GM21360 (cell line): ENCODE results near the gene SOAT2.

Experiments used
- ATAC-seq: cut with Tn5 transposase; IDR thresholded peaks from one replicate; pipeline ENCODE4 v1.9.1; 2021; ENCODE audit warnings: mild to moderate bottlenecking, moderate library complexity; ENCODE audit not compliant: unreplicated experiment

The SOAT2 gene

DNA sequence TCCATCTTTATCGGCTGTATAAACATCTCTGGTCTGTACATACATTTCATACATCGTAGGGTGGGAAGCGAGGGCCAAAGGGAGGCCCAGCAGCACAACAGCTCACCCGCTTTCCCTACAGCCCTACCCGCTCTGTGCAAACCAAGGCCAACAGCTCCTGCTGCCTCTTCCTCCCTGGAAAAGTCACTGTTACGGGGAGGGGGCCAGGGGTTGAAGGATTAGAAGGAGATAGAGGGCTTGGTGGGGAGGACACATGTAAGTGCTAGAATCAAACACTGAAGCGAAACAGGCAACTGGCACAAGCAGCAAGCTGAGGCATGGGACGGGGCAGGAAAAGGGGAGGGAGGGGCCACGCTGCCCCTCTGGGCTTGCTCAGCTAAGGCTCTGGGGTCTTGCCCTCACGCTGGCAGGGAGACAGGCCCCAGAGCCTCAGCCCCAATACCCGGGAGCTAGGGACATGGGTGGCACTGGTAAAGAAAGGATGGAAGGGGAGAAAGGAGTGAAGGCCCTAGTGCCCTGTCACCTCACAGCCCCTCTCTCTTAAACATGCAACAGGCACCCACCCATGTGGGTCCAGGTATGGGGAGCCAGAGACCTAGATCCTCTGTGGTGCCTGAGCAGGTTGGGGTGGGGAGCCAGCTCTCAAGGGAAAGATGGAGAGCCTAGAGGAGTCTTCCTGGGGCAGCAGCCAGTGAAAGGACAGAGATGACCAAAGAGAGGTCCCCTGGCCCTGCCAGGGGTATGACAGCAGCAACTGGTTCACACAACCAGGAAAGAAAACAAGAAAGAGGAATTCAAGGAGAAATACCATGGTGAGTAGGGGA, 38.5 kb upstream of the SOAT2 start:
- ATAC-seq = no peak

DNA sequence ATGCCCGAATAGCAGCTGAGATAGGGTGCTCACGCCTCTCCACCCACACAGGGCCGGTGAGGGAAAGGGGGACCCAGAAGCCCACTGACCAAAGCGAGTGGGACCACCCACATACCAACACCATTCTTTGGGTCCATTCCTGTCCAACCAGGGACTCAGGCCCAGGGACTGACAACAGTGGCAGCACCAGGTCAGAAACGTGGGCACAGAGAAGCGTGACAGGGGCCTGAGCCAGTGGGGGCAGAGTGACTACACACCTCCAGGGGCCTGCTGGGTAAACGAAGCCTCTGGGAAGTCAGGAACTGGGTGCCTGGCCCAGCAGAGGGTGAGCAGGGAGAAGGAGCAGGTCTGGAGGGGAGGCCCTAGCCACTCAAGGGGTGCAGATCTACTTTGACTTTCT, 37.8 kb upstream of the SOAT2 start:
- ATAC-seq = no peak

DNA sequence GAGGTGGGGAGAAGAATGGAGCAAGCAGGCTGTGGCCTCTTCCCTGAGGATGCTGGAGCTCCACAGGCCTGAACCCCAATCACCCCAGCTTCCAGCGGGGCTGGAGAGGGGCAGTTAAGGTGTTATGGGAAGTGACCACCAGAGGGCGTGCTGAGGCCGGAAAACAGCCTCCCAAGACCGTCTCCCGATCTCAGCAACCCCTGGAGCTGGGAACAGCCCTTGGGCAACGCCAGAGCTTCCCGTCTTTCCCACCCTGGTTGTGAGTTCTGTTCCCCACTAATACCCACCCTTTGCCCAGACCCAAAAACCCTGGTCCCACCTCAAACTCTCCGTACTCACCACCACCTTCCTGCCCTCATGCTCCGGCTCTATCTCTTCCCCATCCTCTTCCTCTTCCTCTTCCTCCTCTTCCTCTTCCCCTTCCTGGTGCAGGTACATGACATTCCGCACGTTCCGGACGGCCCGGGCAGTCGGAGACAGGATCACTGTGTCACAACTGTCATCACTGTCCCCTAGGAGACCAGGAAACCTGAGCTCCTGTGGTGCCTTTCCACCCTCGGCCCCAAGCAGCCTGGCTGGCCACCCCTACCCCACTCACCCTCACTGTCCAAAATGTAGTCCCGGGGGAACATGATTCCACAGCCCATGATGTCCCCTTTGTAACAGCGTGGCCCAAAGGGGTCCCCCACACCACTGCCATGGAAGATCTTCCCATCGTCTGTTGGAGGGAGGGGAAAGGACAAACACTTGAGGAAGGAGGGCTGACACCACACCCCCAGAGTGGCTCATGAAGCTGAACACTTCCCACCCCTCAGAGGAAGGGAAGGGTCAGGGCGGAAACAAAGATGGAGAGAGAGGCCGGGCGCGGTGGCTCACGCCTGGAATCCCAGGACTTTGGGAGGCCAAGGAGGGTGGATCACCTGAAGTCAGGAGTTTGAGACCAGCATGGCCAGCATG, 37.0 kb upstream of the SOAT2 start:
- no peak for ATAC-seq

DNA sequence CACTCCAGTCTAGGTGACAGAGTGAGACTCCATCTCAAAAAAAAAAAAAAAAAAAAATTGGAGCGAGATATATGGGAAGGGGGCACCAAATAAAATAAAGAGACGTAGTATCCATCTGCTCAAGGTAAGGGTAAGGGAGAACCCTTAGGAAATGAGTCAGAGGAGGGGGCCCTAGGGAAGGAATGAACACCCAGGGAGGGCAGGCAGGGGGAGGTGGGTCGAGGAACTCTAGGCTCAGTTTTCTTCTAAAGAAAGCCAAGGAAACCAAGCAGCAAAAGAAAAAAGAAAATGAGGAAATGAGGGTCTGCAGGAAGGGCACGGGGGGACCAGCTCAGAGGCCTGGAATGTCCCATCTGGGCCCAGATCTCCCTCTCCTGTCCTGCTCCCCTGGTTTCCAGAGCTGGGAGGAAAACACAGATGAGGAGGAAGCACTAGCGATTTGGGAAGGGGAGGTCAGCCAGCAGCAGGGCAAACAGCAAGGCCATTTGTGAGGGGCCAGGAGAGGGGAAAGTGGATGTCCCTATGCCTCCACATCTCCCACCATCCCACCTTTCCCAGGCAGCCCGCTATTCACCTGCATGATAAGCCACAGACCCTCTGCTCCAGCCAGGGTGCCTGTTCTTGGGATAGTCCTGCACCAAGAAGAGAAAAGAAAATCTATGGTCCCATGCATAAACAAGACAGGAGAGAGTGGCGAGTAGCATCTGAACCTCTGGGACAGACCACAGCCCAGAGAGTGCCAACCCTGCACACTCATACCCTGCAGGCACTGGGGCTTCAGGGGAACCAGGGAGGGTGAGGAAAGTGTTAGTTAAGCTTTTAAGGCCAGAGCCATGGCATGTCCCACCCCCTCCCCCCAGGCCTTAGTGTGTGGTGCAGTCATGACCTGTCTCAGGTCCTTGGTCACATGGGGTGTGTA, 36.0 kb upstream of the SOAT2 start:
- no peak for ATAC-seq

DNA sequence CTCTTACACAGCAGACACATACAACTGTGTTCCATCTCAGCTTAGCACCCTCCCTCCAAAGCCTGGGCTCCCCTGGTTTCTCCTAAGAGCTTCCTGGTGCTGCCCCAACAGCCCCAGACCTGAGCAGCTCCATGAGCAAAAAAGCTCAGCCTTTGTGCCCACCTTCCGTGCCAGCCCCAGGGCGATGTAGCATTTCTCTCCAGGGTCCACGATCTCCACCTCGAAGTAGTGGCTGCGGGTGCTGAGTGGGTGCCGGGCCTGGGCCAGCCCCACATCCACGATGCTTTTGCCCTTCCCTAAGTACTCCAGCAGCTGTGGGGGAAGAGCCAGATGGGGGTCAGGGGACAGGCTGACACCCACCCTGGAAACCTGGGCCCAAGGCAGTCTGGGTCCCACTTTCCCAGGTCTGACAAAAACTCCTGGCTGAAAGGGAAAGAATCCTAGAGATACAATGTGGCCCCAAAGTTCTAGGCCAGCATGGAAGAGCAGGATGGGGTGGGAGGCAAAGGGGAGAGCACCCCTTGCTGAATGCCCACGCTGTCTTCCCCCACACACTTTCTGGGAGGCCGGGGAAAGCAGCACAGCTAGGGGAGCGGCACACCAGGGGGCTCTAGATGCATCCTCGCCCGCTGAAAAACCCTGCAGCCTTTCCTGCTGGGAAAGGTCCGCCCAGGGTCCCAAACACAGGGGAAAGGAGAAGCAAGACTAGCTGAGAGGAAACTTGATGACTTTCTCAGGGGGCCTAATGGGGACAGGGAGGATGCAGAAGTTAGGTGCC, 35.1 kb upstream of the SOAT2 start:
- ATAC-seq = no peak

DNA sequence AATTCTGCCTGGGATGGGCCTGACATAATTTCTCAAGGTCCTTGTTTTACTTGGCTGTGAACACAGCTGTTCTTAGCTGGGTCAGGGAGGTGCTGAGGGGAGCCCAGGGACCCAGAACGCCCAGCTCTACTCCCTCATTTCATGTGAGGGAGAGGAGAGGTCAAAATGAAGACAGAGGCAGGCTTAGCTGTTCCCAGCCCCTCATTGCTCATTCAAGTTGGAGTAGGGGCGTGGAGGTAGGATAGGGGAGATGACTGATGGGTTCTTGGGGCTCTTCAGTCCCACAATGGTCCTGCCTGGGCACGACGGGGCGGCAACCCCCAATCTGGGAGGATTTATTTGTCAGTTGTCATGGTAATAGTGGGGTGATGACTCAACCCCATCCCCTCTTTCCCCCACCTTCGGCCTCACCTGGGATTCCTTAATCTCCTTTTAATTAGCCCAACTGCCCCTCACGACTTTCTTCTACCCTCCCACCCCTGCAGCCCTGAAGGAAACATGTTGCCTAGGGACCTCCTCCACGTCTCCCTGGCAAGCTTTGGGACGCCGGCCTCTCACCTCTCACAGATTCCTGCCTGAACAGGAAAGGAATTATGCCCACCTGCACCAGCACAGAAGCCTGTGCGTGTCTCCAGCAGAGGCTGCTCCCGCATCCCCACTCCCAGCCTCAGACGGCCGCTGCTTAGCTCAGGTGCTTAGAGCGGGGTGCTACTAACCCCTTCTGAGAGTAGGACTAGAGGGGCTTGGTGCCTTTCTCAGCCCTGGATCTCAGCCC, 34.3 kb upstream of the SOAT2 start:
- ATAC-seq = no peak

DNA sequence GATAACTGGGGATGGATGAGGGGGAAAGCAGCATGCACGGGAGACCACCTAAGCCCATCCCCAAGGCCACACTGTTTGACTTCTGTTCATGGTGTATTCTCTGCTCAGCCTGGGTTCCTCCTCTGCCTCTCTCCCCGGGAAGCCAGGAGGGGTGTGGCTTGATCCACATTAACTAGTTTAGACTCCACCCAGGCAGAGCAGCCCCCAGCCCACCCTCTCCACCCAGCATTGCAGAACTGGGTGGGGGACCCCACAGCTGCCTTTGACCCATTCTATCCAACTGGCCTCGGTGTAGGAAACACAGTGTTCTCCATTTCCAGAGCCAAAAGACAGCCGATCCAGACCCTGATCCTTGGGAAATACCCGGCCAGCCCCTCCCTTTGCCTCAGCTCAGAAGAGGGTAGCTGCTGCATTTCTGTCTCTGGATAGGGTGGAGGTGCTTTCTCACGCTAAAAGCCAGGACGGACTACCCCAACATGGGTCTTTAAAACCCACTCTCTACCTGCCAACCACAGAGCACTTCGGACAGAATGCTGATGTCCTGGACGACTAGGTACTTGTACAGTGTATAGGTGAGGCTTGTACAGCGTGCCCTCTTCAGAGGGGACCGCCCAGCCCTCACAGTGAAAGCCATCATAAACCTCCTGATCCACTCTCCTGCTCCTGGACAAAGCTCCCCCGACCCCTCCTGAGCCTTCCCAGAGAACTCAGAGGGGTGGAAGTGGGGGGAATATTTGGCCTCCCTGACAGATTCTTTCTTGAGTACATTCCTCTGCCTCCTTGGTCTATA, 33.5 kb upstream of the SOAT2 start:
- ATAC-seq = no peak

DNA sequence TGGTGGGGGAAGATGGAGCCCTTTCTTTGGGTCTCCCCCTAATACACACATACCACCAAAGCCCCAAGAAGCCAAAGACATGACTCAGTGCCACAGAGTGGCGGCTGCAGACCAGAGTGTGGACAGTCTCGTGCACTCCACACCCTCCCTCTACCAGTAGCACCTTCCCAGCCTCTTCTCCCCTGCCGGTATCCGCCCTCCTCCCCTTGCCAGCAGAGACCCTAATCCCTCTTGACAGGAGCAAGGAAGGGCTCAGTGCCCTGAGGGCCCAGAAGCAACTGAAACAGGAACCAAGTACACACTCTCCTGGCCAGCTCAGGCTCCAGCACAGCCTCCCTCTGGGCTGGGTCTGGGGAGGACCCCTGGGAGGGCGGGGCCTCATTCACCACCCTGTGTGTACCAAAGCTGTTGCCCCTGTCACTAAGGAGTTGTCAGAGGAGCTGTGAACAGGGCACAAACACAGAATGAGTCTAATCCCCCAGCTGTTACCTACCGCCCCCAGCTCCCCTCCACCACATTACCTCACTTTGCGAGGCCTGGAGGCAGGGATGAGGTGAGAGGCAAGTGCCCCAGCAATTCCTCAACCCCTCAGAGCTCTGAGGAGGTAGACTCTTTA, 32.3 kb upstream of the SOAT2 start:
- ATAC-seq = no peak

DNA sequence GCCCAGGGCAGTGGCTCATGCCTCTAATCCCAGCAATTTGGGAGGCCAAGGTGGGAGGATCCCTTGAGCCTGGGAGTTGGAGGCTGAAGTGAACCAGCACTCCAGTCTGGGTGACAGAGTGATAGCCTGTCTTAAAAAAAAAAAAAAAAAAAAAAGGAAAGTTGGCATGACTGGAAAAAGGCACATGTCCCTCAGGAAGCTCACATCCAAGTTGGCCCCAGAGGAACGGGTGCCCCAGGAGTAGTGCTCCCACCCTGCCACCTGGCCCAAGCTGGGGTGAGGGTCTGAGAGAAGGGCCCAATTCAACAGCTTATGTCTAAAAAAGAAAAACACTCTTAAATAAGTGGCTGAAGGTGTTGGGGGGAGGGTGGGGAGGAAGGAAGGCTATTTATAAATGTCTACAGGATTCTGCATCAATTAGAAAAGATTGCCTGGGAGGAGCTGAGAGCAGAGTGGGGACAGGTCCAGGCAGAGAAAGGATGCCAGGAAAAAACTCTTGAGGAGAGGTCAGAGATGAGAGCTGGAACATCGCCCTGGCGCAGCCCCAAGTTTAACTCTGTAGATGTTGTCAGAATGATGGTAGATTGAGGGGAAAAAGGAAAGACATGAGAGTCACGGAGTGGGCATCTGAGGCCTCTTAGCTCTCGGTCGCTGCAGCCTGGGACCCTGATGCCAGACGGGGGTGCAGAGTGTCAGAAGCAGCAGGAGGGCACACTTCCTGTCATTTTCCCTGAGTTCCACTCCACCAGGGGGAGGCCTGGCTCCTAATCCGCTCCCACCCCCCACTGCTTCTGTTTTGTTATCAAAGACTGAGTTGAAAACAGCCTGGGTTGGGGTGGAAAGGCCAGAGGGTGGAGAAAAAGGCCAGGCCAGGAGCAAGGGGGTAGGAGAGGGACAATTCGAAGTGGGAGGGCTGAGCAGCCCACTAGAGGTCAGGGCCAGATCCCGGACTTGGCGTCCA, 31.4 kb upstream of the SOAT2 start:
- no peak for ATAC-seq

DNA sequence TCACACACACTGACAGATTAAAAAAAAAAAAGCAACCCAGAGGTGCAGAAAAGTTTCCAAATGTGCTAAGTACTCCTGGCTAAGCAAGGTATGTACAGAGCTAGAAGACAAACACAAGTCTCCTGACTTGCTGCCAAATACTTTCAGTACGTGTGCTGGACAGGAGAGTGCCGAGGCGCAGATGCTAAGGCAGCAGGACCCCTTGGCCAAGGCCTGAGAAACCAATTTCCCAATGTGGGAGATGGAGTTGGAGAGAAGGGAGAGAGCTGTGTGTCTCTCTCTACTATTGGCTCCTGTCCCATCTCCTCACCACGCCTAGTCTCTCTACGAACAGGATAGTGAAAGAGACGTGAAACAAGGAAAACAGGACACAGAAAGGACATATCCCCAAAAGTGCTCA, 29.4 kb upstream of the SOAT2 start:
- no peak for ATAC-seq

DNA sequence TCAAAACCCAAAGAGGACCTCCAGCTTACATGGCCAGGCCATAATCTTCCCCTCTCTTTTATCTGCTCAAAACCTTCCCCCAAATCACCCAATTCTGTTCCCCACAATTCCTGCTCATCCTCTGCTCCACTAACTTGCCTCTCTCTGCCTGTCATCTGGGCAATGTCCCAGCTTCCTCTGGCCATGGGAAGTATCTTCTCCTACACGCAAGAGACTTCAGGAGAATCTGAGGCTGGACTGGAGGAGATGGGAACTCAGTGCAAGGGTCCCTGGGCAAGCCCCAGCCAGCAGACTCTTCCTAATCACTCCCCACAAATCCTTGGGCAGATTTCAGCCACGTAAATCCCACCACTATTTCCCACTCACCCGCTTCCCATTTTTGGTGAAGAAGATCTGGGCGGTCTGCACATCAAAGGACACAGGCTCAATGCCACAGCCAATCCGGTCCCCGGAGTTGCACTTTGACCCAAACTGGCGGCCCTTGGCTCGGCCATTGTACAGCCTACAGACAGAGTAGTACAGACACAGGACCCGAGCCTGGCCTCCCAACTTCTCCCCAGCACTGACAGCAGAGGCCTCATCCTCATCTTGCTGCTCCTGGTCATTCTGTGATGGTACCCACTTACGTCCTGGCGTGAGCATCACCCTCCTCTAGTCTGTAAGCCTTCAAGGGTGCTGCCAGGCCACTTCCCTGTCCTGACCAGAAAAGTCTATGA, 28.8 kb upstream of the SOAT2 start:
- no peak for ATAC-seq

DNA sequence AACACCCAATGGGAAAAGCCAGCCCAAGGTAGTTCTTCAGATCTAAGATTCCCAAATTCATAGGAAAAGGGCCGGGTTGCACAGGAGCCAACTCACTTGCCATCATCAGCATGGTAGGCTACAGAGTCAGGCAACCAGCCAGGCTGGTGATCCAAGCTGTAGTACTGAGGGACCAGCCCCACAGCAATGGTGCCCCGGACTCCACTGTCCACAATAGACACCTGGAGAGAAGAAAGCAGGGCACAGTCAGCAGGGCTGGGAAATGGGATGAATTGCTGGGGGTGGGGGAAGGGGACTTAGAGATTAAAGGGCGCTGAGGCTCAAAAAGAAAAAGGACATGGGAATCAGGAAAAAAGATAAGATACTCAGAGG, 28.3 kb upstream of the SOAT2 start:
- no peak for ATAC-seq

DNA sequence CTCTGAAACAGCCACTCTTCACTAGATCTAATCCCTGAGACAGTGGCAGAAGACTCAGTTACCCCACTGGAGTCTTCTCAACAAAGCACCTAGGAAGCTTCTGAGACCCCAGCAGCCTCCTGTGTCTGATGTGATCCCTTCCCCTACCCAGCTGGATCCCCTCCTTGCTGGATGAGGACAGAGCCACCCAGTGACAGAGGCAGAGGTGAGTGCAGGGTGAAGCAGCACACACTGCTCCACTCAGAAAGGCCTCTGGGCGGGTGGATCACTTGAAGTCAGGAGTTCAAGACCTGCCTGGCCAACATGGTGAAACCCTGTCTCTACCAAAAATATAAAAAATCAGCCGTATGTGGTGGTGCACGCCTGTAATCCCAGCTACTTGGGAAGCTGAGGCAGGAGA, 26.8 kb upstream of the SOAT2 start:
- ATAC-seq = no peak

DNA sequence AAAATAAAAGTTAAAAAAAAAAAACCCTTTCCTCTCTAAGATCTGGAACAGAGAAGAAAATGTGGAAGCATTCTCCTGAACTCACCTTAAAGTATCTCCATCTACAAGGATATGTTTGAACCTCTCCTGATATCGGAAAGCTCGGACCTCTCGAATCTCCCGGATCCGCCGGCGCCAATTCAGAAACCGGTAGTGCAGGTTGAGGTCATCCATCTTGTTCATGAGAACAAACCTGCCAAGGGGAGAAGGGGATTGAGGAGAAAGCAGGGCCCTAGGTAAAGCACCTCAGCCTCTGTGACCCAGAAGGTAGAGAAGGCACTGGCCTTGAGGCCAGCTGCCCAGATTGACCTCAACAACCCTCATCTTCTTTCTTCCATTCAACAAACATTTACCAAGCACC, 26.3 kb upstream of the SOAT2 start:
- no peak for ATAC-seq

DNA sequence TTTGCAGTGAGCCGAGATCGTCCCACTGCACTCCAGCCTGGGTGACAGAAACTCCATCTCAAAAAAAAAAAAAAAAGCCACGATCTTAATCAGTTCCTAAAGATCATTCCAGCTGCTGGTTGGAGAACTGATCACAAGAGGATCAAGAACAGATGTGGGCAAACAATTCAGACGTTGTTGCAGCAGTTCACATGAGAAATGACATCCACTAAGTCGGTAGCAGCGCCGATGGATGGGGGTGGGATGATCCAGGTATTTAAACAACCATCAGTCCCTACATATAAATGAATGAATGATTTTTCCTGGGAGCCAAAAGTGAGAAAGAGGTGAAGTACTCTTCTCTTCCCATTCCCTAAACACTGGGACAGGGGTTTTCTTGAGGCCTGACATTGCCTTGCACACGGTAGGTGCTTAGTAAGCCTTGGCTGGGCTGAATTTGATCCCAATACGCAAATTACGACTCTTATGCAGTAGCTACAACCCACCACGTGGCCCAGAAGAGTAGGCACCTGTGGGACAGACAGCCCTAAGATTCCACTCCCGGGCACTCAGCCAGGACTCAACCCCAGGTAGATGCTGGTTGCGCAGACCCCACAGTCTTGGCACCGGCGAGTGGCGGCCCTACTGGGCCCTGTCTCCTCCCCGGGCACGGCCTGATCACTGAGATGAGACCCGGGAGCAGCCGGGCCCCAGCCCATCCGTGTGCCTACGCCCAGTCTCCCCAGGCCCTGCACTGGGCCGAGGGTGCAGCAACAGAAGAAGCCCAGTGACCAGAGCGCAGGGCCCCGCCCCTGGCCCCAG, 24.7 kb upstream of the SOAT2 start:
- ATAC-seq = no peak
